H1 (cell line): ENCODE data around the gene CDC7. TPM values are rescaled to one million over a fixed set of nuclear protein-coding genes. Genes with fewer than 3 reads are reported as not detected.

Experiments
- CTCF ChIA-PET: fragments of 300-600 bp; sonication (Branson Sonifier 250); formaldehyde crosslinking; loops from one replicate; lab custom pipeline; 2021; ENCODE audit not compliant: partially characterized antibody; lab: Charles Lee
- POLR2A ChIA-PET: fragments of 300-600 bp; sonication (Branson Sonifier 250); formaldehyde crosslinking; loops from one replicate; lab custom pipeline; 2021; ENCODE audit warnings: inconsistent platforms; ENCODE audit not compliant: partially characterized antibody; lab: Charles Lee
- DNase-seq, 2 experiments: peaks; one replicate each; pipeline versions ENCODE4 v3.0.0 to v3.0.0-alpha.2; 2010 to 2022; ENCODE audit warnings: low spot score in 2 of 2, low read depth in 1 of 2, mixed read lengths in 1 of 2
- FAIRE-seq: peaks from 2 replicates; lab custom pipeline; 2011; peaks lifted over from hg19 to GRCh38; lab: Jason Lieb, UNC
- H2AFZ ChIP-seq: 2 replicates; pipeline ENCODE4 v1.8.1; 2012; ENCODE audit warnings: low read length, inconsistent platforms
- H2AK5ac ChIP-seq: 2 replicates; pipeline ENCODE4 v1.6.1; 2013; ENCODE audit warnings: low read depth, low read length
- H2BK120ac ChIP-seq: replicated peaks from 2 replicates; pipeline ENCODE3; 2013; ENCODE audit warnings: low read depth, low read length, inconsistent platforms
- H2BK12ac ChIP-seq: 2 replicates; pipeline ENCODE4 v1.6.1; 2013; ENCODE audit warnings: low read depth, low read length
- H2BK15ac ChIP-seq: 2 replicates; pipeline ENCODE4 v1.6.1; 2013; ENCODE audit warnings: low read length
- H2BK20ac ChIP-seq: 2 replicates; pipeline ENCODE4 v1.6.1; 2013; ENCODE audit warnings: low read length
- H2BK5ac ChIP-seq: 2 replicates; pipeline ENCODE4 v1.6.1; 2013; ENCODE audit warnings: low read depth, low read length
- H3K14ac ChIP-seq: 2 replicates; pipeline ENCODE4 v1.6.1; 2013; ENCODE audit warnings: inconsistent platforms; ENCODE audit not compliant: insufficient read length
- H3K18ac ChIP-seq: 2 replicates; pipeline ENCODE4 v1.6.1; 2013; ENCODE audit warnings: low read length; ENCODE audit errors: extremely low read depth
- H3K23ac ChIP-seq: 2 replicates; pipeline ENCODE4 v1.6.1; 2013; ENCODE audit warnings: inconsistent platforms; ENCODE audit not compliant: insufficient read length
- H3K23me2 ChIP-seq: 2 replicates; pipeline ENCODE4 v1.6.1; 2013; ENCODE audit warnings: low read depth, low read length
- H3K27ac ChIP-seq: 2 replicates; pipeline ENCODE4 v1.6.1; 2011; ENCODE audit warnings: low read depth, low read length, inconsistent platforms
- H3K27me3 ChIP-seq, 4 experiments: replicated peaks in 1 of 4; 1 replicate in 1 of 4; 2 replicates in 3 of 4; pipeline versions ENCODE4 v1.6.1 to v1.8.1; 2011 to 2013; ENCODE audit warnings: low read length in 3 of 4, mild to moderate bottlenecking in 3 of 4, inconsistent platforms in 2 of 4, mixed read lengths in 2 of 4, moderate library complexity in 1 of 4; ENCODE audit not compliant: control insufficient read depth in 3 of 4, insufficient read depth in 3 of 4; ENCODE audit errors: extremely low read depth in 1 of 4
- H3K36me3 ChIP-seq, 4 experiments: 2 replicates each; pipeline versions ENCODE4 v1.6.1 to v1.8.1; 2011 to 2013; ENCODE audit warnings: mild to moderate bottlenecking in 4 of 4, low read length in 3 of 4, moderate library complexity in 2 of 4, control low read depth in 1 of 4, inconsistent platforms in 1 of 4; ENCODE audit not compliant: insufficient read depth in 4 of 4, control insufficient read depth in 2 of 4
- H3K4ac ChIP-seq: replicated peaks from 2 replicates; pipeline ENCODE3; 2013; ENCODE audit warnings: low read length, low read depth, mixed read lengths, inconsistent platforms; ENCODE audit not compliant: insufficient read length
- H3K4me1 ChIP-seq, 4 experiments: replicated peaks in 1 of 4; 1 replicate in 1 of 4; 2 replicates in 3 of 4; pipeline versions ENCODE4 v1.6.1 to v1.8.1; 2011 to 2013; ENCODE audit warnings: low read length in 3 of 4, inconsistent platforms in 2 of 4, mixed read lengths in 1 of 4; ENCODE audit not compliant: insufficient read depth in 4 of 4, control insufficient read depth in 3 of 4
- H3K4me2 ChIP-seq, 2 experiments: 2 replicates each; pipeline versions ENCODE4 v1.6.1 to v1.8.1; 2011 to 2013; ENCODE audit warnings: low read depth in 2 of 2, low read length in 2 of 2, control low read depth in 1 of 2, inconsistent platforms in 1 of 2, mild to moderate bottlenecking in 1 of 2; ENCODE audit not compliant: insufficient read depth in 1 of 2
- H3K4me3 ChIP-seq, 4 experiments: fragments of 200-600, 300-600 bp in 1 of 4; sonication (generic), shearing (Covaris generic), sonication (Bioruptor Twin) in 1 of 4; 2 replicates each; pipeline versions ENCODE4 v1.5.1 to v1.8.1; 2011 to 2016; ENCODE audit warnings: low read length in 4 of 4, low read depth in 3 of 4, control low read depth in 2 of 4, inconsistent platforms in 2 of 4, mild to moderate bottlenecking in 2 of 4, mixed read lengths in 1 of 4, moderate library complexity in 1 of 4; ENCODE audit not compliant: insufficient read depth in 2 of 4; ENCODE audit errors: extremely low read depth in 1 of 4
- H3K56ac ChIP-seq: replicated peaks from 2 replicates; pipeline ENCODE3; 2013; ENCODE audit warnings: low read depth, mild to moderate bottlenecking, mixed read lengths, low read length, inconsistent platforms; ENCODE audit not compliant: insufficient read length
- H3K79me1 ChIP-seq: 2 replicates; pipeline ENCODE4 v1.6.1; 2013; ENCODE audit warnings: low read depth, low read length, control low read depth
- H3K79me2 ChIP-seq, 2 experiments: 2 replicates each; pipeline versions ENCODE4 v1.6.1 to v1.8.1; 2012 to 2013; ENCODE audit warnings: low read length in 2 of 2, mild to moderate bottlenecking in 2 of 2, inconsistent platforms in 1 of 2; ENCODE audit not compliant: insufficient read depth in 2 of 2, control insufficient read depth in 1 of 2
- H3K9ac ChIP-seq, 4 experiments: replicated peaks in 1 of 4; 1 replicate in 1 of 4; 2 replicates in 3 of 4; pipeline versions ENCODE4 v1.6.1 to v1.8.1; 2011 to 2013; ENCODE audit warnings: low read depth in 3 of 4, low read length in 3 of 4, control low read depth in 2 of 4, mild to moderate bottlenecking in 2 of 4, moderate library complexity in 2 of 4, inconsistent platforms in 1 of 4; ENCODE audit errors: extremely low read depth in 1 of 4
- H3K9me3 ChIP-seq, 2 experiments: 2 replicates each; pipeline versions ENCODE4 v1.6.1 to v1.8.1; 2012 to 2013; ENCODE audit warnings: mild to moderate bottlenecking in 2 of 2, moderate library complexity in 2 of 2, control low read depth in 1 of 2, inconsistent platforms in 1 of 2, low read depth in 1 of 2, low read length in 1 of 2, mixed read lengths in 1 of 2; ENCODE audit not compliant: insufficient read depth in 2 of 2
- H4K20me1 ChIP-seq, 2 experiments: replicated peaks in 1 of 2; 2 replicates each; pipeline versions ENCODE3 to v1.8.1; 2011 to 2013; ENCODE audit warnings: inconsistent platforms in 2 of 2, low read length in 2 of 2, mild to moderate bottlenecking in 1 of 2; ENCODE audit not compliant: insufficient read depth in 2 of 2, control insufficient read depth in 1 of 2
- H4K5ac ChIP-seq: 2 replicates; pipeline ENCODE4 v1.6.1; 2013; ENCODE audit warnings: low read length, low read depth, mixed read lengths, inconsistent platforms; ENCODE audit not compliant: insufficient read length
- H4K8ac ChIP-seq: 2 replicates; pipeline ENCODE4 v1.8.0; 2013; ENCODE audit warnings: mild to moderate bottlenecking, moderate library complexity, low read length, inconsistent platforms; ENCODE audit not compliant: insufficient read depth; ENCODE audit errors: extremely low read depth
- H4K91ac ChIP-seq: replicated peaks from 2 replicates; pipeline ENCODE3; 2013; ENCODE audit warnings: low read length, mixed read lengths, inconsistent platforms; ENCODE audit not compliant: insufficient read length
- ATF2 ChIP-seq: IDR thresholded peaks from 2 replicates; pipeline ENCODE4 v1.6.1; 2012; ENCODE audit warnings: low read length, inconsistent platforms
- CBX8 ChIP-seq: fragments of 300-800, 300-1000 bp; sonication (generic); IDR thresholded peaks from 2 replicates; pipeline ENCODE4 v1.7.1; 2016; ENCODE audit warnings: low read depth, low read length, borderline replicate concordance
- HDAC2 ChIP-seq, 2 experiments: fragments of 300-600 bp in 1 of 2; sonication (generic) in 1 of 2; IDR thresholded peaks; 2 replicates each; pipeline ENCODE4 v1.6.1; 2011 to 2012; ENCODE audit warnings: low read depth in 2 of 2, low read length in 2 of 2, mild to moderate bottlenecking in 2 of 2, moderate library complexity in 2 of 2, borderline replicate concordance in 1 of 2, inconsistent platforms in 1 of 2
- KDM4A ChIP-seq: IDR thresholded peaks from one replicate; pipeline ENCODE4 v1.7.1; 2012; ENCODE audit warnings: low read depth, mild to moderate bottlenecking, moderate library complexity, low read length, inconsistent platforms; ENCODE audit not compliant: severe bottlenecking
- MAFK ChIP-seq: IDR thresholded peaks from 2 replicates; pipeline ENCODE4 v1.6.1; 2012; ENCODE audit warnings: low read depth, mild to moderate bottlenecking, improper control_type of control experiment, low read length
- MAX ChIP-seq: IDR thresholded peaks from 2 replicates; pipeline ENCODE4 v1.6.1; 2012; ENCODE audit warnings: inconsistent platforms
- NANOG ChIP-seq: IDR thresholded peaks from 2 replicates; pipeline ENCODE4 v1.6.1; 2011; ENCODE audit warnings: low read length, low read depth, mild to moderate bottlenecking, inconsistent platforms; ENCODE audit not compliant: insufficient read depth, poor library complexity, severe bottlenecking
- PHF8 ChIP-seq: fragments of 200-600 bp; sonication (generic); conservative IDR thresholded peaks from 2 replicates; pipeline ENCODE4 v1.7.1; 2012; ENCODE audit warnings: low read depth, mild to moderate bottlenecking, inconsistent platforms, low read length, moderate library complexity
- SIRT6 ChIP-seq: IDR thresholded peaks from one replicate; pipeline ENCODE4 v1.7.1; 2012; ENCODE audit warnings: low read length, inconsistent platforms
- SP2 ChIP-seq: IDR thresholded peaks from 2 replicates; pipeline ENCODE4 v1.6.1; 2012; ENCODE audit warnings: mild to moderate bottlenecking, low read length, inconsistent platforms
- TAF1 ChIP-seq: IDR thresholded peaks from 2 replicates; pipeline ENCODE4 v1.6.1; 2011; ENCODE audit warnings: mild to moderate bottlenecking, low read depth, low read length
- YY1 ChIP-seq: IDR thresholded peaks from 2 replicates; pipeline ENCODE4 v1.6.1; 2011; ENCODE audit warnings: low read depth, mild to moderate bottlenecking, low read length
- WGBS, 2 experiments: shearing (Covaris generic) in 1 of 2; methylation state at CpG; one replicate each; pipeline versions ENCODE4 v1.1.6 to v1.1.7; 2013 to 2015; ENCODE audit warnings: low lambda C conversion rate in 2 of 2, mixed read lengths in 2 of 2, inconsistent platforms in 1 of 2, low coverage in 1 of 2, missing lambda C conversion rate in 1 of 2; ENCODE audit not compliant: insufficient replicate concordance in 2 of 2, insufficient coverage in 1 of 2, insufficient read length in 1 of 2; ENCODE audit errors: extremely low coverage in 1 of 2, missing lambda C conversion rate in 1 of 2; 5-methylcytosine and 5-hydroxymethylcytosine counted together
- polyA plus RNA-seq, 7 experiments: library from polyadenylated mRNA; depleted of rRNA in 3 of 7; stranded (reverse) in 5 of 7; unstranded in 2 of 7; fragments of >200 nt in 5 of 7; fragments of 200-250 nt in 2 of 7; gene quantifications; 1 replicate in 5 of 7; 2 replicates in 1 of 7; 4 replicates in 1 of 7; pipeline versions ENCODE4 v1.2.1 to v1.2.3, GENCODE V29; 2011 to 2013; ENCODE audit warnings: missing spikeins in 2 of 7, mixed read lengths in 2 of 7
- total RNA-seq: library from RNA; stranded (reverse); fragmentation: NEBNext Ultra II Directional; extraction: Animal tissue kit (Norgen Biotek cat#: 25700); gene quantifications from 2 replicates; pipeline ENCODE4 v1.2.1, GENCODE V29; 2021

Gene CDC7
- total and polyA plus RNA-seq, 2 of the 8 experiments (the other 6 are each of a cell fraction or from before 2014, with no cell fraction given) = 12.2 to 34.4 TPM

DNA sequence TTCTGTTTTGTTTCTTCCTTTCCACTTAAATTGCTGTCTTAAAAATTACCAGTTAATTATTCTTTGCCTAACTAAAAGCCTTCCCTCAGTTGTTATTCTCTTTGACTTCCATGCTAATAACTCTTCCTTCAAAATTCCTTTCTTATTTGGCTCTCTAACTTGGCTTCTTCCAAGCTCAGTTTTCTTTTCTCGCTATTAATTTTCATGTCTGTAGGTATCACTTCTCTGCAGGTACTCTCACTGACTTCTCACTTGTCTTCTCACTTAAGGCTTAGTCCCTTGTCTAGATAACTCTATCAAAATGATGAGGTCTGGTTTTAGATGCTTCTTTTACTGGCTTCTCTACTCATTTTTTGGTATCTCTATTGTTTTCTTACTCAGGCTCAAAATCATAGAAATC, 10.1 kb downstream of the CDC7 start:
- FAIRE-seq (no peak), DNase-seq (no peak)
- Histone ChIP-seq H3K27me3 (no peaks in the 10 kb centered on the region), H2BK12ac (no peak overlapping the region), H3K14ac (no peak overlapping the region), H3K23me2 (no peaks in the 10 kb centered on the region), H4K91ac (no peak overlapping the region), H3K79me1 (no peaks in the 10 kb centered on the region), H3K79me2 (peaks cover 0 to 29% of the 10 kb centered on the region in 2 experiments; a peak in 2 of 4 replicates), H4K5ac (no peak overlapping the region), H3K36me3 (peaks cover 4 to 70% (median 30%) of the 10 kb centered on the region in 4 experiments), H3K27ac (no peak overlapping the region), H2AK5ac (no peak overlapping the region), H3K9me3 (no peaks in the 10 kb centered on the region), H3K9ac (no peak overlapping the region), H2BK120ac (no peak overlapping the region), H3K4me3 (no peak overlapping the region), H4K8ac (no peak overlapping the region), H2BK15ac (no peak overlapping the region), H3K56ac (no peak overlapping the region), H3K23ac (no peak overlapping the region), H2BK20ac (no peak overlapping the region), H3K4ac (no peak overlapping the region), H3K18ac (no peak overlapping the region), H4K20me1 (no peaks in the 10 kb centered on the region), H3K4me1 (peaks cover 0 to under 1% (median 0%) of the 10 kb centered on the region in 4 experiments; a peak in 1 of 7 replicates), H2BK5ac (no peak overlapping the region), H3K4me2 (no peak overlapping the region), H2AFZ (no peak overlapping the region)
- WGBS, 2 experiments = 85% methylated on average over 1 of the region's 1 CpG; no CpG with 5 or more reads in 1 of the 2 experiments
- ChIA-PET POLR2A (interaction anchor here (0.9 kb wide), 1 partner anchor 8 kb away, joined by 3 read pairs; no protein-coding TSS in a partner anchor), CTCF (interaction anchor here (0.7 to 1.7 kb wide), 4 partner anchors 9 to 417 kb away, joined by 3 to 6 read pairs (median 3); no protein-coding TSS in a partner anchor)
- no peak for TF ChIP-seq MAFK
- no peak for TF ChIP-seq ATF2
- TF ChIP-seq SIRT6 = no peak
- no peak for TF ChIP-seq SP2
- TF ChIP-seq TAF1 = no peak
- no peak for TF ChIP-seq PHF8
- no peak for TF ChIP-seq NANOG
- no peak for TF ChIP-seq MAX
- no peak for TF ChIP-seq CBX8
- TF ChIP-seq YY1 = no peak
- no peak for TF ChIP-seq KDM4A
- no peak for TF ChIP-seq HDAC2 (IDR thresholded peaks at IDR 0.05; ENCODE audit: borderline replicate concordance in 1 of 2, low read depth in 2 of 2, low read length in 2 of 2)
